RPMI8226 (cell line): Measurements from ENCODE around the gene POMGNT2.
"Not testable (repeated sequence)": the region's sequence is repeated elsewhere in the genome, so short reads cannot be mapped to it uniquely, and the experiment has no call there.

Source experiments
- DNase-seq: peaks from one replicate; pipeline ENCODE4 v3.0.0-alpha.2; 2015

The POMGNT2 gene

GRCh38 chr3:43075904-43076661, 29.8 kb downstream of the POMGNT2 start:
- DNase-seq: no peak

GRCh38 chr3:43074901-43075689, 30.8 kb downstream of the POMGNT2 start:
- DNase-seq: no peak

- no peak for DNase-seq
Measured at GRCh38 chr3:43074482-43074881, 31.4 kb downstream of the POMGNT2 start.

GRCh38 chr3:43073836-43074220, 32.1 kb downstream of the POMGNT2 start:
- DNase-seq: no peak

- no peak for DNase-seq
Measured at GRCh38 chr3:43073116-43073835, 32.6 kb downstream of the POMGNT2 start.

- no peak for DNase-seq
Measured at GRCh38 chr3:43072361-43072760, 33.5 kb downstream of the POMGNT2 start.

GRCh38 chr3:43071313-43071893, 34.5 kb downstream of the POMGNT2 start:
- DNase-seq: peak; percentile 10

GRCh38 chr3:43070670-43071069, 35.2 kb downstream of the POMGNT2 start:
- DNase-seq: not testable (repeated sequence)

GRCh38 chr3:43063114-43063513, 42.8 kb downstream of the POMGNT2 start:
- no peak for DNase-seq

GRCh38 chr3:43062564-43063040, 43.3 kb downstream of the POMGNT2 start:
- DNase-seq: no peak

GRCh38 chr3:43062040-43062563, 43.8 kb downstream of the POMGNT2 start:
- DNase-seq: no peak

- DNase-seq: no peak
Measured at GRCh38 chr3:43061101-43061895, 44.6 kb downstream of the POMGNT2 start.

GRCh38 chr3:43059456-43059855, 46.4 kb downstream of the POMGNT2 start:
- DNase-seq: no peak

GRCh38 chr3:43055806-43056770, 49.8 kb downstream of the POMGNT2 start:
- DNase-seq: peak; percentile 8

GRCh38 chr3:43055393-43055792, 50.5 kb downstream of the POMGNT2 start:
- no peak for DNase-seq

GRCh38 chr3:43054754-43055153, 51.1 kb downstream of the POMGNT2 start:
- no peak for DNase-seq

- no peak for DNase-seq
Measured at GRCh38 chr3:43053291-43053690, 52.6 kb downstream of the POMGNT2 start.

- DNase-seq: no peak
Measured at GRCh38 chr3:43048470-43048869, 57.4 kb downstream of the POMGNT2 start.

- no peak for DNase-seq
Measured at GRCh38 chr3:43046583-43046982, 59.3 kb downstream of the POMGNT2 start.

- not testable (repeated sequence) for DNase-seq
Measured at GRCh38 chr3:43045079-43045478, 60.8 kb downstream of the POMGNT2 start.

- no peak for DNase-seq
Measured at GRCh38 chr3:43043793-43044192, 62.1 kb downstream of the POMGNT2 start.
